Suprapubic skin (tissue), 3 donors: ENCODE results near the gene CRHR2.

ENCODE experiments used
- CTCF ChIP-seq, 2 donors: fragments of 200-600 bp in 1 of 2; fragments of 450-650 bp in 1 of 2; sonication (generic) in 1 of 2; IDR thresholded peaks; one replicate each; pipeline ENCODE4 v1.5.1; 2016 to 2019; ENCODE audit warnings: antibody characterized with exemption in 2 of 2, mild to moderate bottlenecking in 1 of 2, moderate library complexity in 1 of 2
- EP300 ChIP-seq: sonication (generic); formaldehyde crosslinking; IDR thresholded peaks from one replicate; pipeline ENCODE4 v1.6.1; 2017; ENCODE audit warnings: antibody characterized with exemption
- POLR2A ChIP-seq, 2 donors: fragments of 450-650 bp; IDR thresholded peaks; one replicate each; pipeline ENCODE4 v1.6.1; 2017; ENCODE audit warnings: antibody characterized with exemption in 2 of 2, mild to moderate bottlenecking in 2 of 2, moderate library complexity in 2 of 2

DNA sequence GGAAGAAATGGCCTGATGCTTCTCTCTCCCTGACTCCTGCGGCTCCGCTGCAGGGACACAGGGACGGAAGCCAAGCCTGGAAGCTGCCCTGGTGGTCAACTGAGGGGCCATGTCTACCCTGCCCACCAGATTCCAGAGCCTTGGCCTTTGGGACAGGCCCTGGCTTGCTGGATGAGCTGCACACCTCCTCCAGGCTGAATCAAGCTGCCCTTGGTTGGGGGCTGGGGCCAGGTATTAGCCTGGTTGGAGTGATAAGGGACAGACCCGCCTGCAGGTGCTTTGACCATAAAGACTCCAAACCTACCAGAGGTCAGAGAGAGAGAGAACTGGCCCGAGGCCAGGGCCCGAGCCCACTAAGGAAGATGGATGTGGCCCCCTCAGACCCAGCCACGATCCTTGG, 30.1 kb downstream of the CRHR2 start:
- TF ChIP-seq EP300 = no peak
- no peak for TF ChIP-seq POLR2A (IDR thresholded peaks at IDR 0.05)
- TF ChIP-seq CTCF (IDR thresholded peaks at IDR 0.05) = no peak
